SK-N-DZ (cell line): ENCODE data around the gene EPAS1.

Experiments used
- DNase-seq: peaks from one replicate; pipeline ENCODE4 v3.0.0-alpha.2; 2015; ENCODE audit warnings: low spot score

Gene EPAS1

DNA sequence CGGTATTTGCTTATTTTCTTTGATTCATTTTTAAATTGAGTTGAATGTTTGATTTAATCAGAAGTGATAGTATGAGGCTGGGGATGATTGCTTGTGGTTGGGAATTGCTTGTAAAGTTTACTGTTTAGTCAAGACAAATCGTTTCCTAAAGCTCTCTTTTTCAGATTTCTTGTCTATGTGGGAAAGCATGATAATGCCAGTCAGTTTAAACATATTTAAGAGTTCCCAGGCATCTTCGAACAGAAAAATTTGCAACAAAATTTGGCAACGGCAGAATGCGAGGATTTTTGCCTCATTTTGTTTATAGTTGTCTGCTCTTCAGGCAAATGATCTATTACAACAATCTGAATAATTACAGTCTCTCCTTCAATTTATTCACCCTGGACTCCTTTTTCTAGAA is 22.5 kb downstream of the EPAS1 start:
- DNase-seq: no peak

DNA sequence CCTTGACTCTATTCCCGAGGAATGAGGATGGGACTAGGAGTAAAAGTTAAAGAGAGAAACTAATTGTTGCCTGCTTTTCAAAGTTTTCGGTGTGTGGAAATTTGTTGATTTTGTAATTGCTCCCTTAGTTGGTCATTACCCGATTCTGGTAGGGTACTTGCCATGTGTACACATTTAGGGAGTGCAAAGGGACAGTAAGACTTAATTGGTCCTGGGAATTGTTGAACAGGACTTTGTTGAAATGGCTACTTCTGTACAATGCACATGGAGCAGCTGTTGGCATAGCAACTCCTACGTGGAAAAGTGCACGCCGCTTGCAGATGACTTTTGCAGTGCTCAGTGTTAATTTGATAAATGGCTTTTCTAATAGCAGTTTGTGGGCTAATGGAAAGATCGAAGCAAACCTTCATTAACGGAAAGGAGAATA is 22.9 kb downstream of the EPAS1 start:
- no peak for DNase-seq

- DNase-seq: no peak
Observed at GRCh38 chr2:46323730-46324129, 26.5 kb downstream of the EPAS1 start.

DNA sequence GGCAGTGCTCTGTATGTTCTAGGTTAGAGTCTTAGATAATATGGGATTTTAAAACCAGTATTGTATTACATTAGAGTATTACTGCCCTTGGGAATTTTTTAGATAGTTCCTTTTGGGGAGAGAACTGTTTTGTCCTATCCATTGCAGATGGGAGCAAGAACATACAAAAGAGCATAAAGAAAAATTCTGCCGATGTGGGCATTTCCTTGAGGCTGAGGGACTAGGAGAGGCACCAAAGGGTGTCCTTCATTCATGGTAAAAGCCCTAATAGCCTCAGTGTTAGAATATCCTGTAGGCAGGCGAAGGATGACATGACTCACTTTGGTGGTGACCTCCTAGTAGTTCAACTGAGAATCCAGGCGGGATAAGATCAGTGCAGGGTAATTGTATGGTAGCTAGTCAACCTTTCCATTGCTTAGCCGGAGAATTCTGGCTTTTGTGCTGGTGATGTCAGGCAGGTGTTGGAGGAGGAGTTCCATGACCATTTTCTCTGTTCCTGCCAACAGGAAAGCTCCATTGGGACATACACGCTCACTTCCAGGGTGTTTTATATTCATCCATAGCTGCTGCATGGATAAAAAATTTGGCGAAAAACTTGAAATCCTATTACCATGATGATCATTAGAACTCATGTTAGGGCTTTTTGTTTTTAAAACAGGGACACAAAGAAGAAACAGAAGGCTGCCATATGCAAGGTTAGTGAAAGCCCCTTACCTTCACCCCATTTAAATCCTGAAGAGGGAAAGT is 28.1 kb downstream of the EPAS1 start:
- no peak for DNase-seq

DNA sequence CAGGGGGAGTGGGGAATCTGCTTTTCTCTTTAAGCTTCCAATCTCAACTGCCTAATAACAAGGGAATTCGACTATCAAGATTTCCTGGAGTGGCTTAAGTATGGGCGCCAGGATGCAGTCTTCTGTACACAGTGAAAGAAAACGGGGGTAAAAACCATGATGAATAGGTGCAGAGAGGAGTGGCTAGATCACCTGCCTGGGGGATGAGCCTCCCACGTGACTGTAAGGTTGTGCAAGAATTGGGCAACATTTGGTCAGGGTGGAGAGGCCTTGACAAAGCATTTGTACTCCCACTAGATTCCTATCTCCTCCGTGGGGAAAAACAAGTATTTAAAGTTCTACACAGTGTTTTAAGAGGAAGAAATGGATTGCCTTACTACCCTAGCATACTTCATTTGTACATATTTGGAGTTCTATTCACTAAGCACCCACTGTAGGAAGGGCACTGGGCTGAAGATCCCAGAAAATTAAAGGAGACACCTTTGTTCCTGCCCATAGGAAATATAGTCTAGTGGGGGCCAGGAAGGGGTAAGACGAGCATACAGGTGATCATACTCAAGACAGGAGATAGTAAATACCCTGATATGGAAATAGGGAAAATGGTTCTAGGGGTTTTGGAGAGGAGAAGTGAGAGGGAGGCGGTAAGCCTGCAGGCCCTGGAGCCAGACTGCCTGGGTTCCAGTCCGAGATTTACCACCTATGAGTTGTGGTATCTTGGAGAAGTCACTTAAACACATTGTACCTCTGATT is 29.2 kb downstream of the EPAS1 start:
- no peak for DNase-seq

GRCh38 chr2:46327627-46328026 is 30.4 kb downstream of the EPAS1 start:
- no peak for DNase-seq

GRCh38 chr2:46328291-46328690 is 31.1 kb downstream of the EPAS1 start:
- peak; percentile 56 for DNase-seq

DNA sequence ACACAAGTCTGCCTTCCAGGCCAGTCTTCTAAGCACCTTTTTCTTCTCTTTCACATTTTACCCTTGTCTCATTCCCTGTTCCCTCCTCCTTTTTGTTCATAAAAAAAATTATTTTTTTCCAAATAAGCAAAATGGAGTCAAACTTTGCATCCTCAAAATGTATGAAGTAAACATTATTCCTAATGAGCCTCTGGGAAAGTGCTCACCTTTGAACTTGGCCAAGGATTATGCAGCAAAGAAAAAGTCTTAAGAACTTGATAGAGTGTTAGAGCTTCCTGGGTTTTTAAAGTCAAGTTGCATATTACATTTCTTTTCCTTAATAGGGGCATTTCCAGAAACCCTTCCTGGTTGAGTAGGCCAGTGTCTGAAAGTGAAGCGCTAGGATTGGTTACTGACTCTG is 31.6 kb downstream of the EPAS1 start:
- DNase-seq: no peak

DNA sequence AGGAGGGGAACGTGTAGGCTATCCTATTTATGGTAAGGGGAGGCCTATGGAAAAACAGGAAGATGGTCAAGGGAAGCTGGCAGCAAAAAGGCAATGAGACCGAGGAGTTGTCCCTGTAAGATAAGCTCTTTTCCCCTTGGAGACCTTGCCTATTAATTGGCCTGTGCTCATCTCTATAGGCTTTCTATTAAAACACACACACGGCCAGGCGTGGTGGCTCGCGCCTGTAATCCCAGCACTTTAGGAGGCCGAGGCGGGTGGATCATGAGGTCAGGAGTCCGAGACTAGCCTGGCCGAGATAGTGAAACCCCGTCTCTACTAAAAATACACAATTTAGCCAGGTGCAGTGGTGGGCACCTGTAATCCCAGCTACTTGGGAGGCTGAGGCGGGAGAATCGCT is 32.1 kb downstream of the EPAS1 start:
- DNase-seq: no peak

DNA sequence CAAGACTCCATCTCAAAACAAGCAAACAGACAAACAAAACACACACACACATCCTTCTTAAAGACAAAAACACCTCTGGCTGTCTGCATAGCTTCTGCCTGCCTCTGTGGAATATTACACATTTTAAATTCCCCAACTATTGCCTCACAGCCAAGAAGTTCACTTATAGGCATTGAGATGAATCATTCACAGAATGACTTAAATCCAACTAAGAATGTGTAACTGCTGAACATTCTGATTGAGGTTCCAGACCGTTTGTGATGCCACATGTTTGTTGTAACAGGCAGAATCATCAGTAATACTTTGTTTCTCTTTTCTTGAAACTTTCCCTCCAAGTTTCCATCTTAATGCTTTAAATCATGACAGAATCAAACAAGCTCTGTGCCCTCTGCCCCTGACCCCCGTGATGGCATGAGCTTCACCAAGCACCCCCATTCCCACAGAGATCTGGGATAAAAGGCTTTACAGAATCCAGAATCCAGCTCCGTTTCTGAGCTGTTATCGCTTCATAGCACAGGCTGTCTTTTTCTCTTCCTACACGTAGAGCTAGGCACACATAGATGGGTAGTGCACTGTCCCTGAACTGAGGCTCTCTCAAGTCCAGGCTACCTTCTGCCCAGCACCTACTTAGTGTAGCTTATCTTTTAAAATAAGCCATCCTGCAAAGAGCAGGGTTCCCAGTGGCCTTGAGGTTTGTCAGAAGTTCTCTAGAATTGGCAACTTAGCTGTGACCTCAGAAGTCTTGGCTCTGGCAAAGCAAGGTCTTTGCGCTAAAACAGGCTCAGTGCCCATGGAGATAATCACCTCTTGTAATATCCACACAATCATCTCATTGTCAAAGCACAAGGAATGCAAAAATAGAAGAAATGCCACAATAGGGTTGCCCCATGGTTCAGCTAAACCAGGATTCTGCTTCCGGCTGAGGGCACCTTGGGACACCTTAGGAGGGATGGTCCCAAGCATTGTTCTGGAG is 32.9 kb downstream of the EPAS1 start:
- no peak for DNase-seq

- DNase-seq: peak; percentile 80
Observed at GRCh38 chr2:46331109-46331766, 34.0 kb downstream of the EPAS1 start.

DNA sequence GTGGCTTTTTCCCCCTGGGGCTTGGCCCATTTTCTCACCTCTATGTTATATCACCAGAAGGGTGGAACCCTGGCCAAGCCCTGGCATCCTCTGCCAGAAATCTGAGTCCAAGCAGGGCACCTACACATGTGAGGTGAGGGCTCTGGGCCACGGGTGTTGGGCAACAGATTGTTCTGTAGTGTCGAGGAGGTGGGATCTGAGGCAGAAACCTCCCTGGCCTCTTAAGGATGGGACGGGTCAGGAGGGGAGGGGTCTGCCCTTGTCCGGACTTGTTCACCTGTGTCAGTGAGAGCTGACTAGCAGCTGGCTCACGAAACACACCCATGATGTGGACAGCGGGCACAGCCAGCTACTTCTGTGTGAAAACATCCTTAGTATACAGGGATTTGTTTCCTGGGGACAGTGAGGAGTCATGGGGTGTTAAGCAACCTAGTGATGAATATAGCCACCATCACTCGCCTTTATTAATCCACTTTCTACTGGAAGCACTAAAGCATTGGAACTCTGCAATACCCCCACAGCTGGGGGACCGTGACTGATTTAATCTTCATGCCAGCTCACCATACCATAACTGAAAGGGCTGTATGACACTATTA is 35.6 kb downstream of the EPAS1 start:
- DNase-seq: no peak

- no peak for DNase-seq
Observed at GRCh38 chr2:46333912-46334311, 36.7 kb downstream of the EPAS1 start.

GRCh38 chr2:46334389-46335271 is 37.4 kb downstream of the EPAS1 start:
- DNase-seq: no peak

DNA sequence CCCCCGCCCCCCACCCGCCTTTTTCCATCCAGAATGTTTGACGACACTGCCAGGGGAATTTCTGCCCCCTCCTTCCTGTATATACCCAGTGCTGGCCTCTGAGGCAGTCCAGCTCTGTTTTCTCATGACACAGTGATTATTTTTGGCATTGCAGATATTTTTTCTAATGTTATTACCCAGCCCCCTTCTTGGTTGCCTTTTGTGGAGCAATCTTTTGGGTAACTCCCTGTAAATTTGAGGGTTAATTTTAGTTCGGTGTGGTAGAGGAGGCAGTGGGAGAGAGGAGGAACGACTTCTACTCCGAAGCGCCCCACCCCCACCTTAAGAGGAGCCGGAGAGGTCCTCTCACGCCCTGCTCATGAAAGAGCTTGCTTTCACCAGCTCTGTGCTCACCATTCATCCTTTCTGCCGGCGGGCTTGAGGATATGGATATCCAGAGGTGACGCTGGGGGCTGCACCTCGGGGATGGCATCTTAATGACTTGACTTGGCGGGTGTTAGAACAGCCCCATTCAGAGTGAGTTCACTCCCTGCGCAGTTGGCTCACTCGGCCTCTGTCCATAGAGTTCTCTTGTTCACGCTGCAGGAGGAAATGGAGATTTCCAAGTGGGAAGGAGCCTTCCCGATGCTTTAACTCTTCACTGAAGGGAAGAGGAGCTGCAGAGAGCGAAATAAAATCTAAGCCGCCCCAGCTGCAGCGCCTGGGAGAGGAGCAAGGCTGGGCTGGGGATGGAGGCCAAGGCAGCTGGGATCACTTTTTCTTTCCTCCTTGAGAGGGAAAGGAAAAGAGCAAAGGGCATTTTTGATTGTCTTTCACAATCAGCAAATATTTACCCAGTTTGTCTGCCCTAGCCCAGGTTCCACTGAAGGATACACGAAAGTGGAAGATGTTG is 38.4 kb downstream of the EPAS1 start:
- peak; percentile 36 for DNase-seq

- peak; percentile 74 for DNase-seq
Observed at GRCh38 chr2:46336283-46336959, 39.2 kb downstream of the EPAS1 start.

DNA sequence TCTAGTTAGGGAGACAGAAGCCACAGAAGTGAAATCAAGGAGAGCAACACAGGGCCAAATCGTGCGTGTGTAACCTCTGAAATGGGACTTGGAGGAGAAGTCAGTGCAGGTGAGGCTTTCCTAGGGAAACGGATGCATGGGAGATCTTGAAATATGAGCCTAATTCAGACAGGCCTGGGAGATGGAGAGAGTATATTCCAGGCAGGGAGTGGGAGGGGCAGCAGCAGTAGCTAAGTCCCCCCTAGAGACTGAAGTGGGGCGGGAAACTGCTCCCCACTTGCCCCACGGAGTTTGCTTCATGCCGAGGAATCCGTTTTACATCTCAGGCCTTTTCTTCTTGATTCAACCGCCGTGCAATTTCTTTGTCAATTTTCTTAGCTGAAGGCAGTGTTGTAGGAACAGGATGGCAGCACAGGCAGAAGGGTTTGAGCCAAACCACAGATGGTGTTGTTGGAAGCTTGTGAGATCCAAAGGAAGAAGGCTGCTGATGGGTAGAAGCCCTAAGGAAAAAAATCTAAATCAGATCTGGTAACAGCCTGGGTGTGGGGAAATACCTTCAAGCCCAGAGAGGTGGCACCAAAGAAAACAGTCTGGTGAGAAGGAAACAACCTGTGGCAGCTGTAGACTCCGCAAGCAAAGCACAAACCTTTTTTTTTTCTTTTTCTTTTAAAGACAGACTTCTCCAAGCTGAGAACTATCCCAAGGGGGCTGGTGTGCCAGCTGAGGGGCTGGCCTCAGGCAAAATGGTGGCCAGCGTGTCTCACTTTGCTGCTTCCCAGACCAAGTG is 40.2 kb downstream of the EPAS1 start:
- peak; percentile 68 for DNase-seq

DNA sequence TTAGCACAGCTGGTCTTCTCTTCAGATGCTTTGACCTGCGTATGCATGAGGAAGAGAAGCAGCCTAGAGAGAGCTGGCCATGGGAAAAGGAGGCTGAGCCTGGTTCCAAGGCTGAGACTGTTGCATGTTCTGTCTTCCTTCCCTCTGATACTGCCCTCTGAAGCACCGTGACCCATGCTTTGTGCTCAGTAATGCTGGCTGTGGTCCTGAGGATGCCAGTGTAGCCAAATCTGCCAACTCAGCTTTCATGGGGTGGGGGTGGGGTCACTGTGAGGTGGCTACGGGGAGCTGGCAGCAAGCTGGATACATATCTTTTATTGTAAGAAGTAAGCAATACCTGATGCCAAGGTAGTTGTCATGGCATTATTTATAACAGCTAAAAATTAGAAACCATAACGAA is 41.5 kb downstream of the EPAS1 start:
- DNase-seq: peak; percentile 37
